Trophoblast cell (in vitro differentiated cells and primary cell): Measurements from ENCODE around the gene RPL38.

Experiments used
- DNase-seq, 2 donors: peaks; one replicate each; pipeline ENCODE4 v3.0.0-alpha.2; 2016
- H2AFZ ChIP-seq: 2 replicates; pipeline ENCODE4 v1.6.1; 2013; ENCODE audit warnings: low read length, moderate library complexity, mild to moderate bottlenecking; ENCODE audit not compliant: insufficient read depth, poor library complexity
- H2AK5ac ChIP-seq: 2 replicates; pipeline ENCODE4 v1.6.1; 2013; ENCODE audit warnings: mild to moderate bottlenecking, low read length
- H2BK120ac ChIP-seq: 2 replicates; pipeline ENCODE4 v1.6.1; 2013; ENCODE audit warnings: low read length, mild to moderate bottlenecking, moderate library complexity; ENCODE audit not compliant: insufficient read depth, poor library complexity
- H2BK12ac ChIP-seq: 2 replicates; pipeline ENCODE4 v1.6.1; 2013; ENCODE audit warnings: mild to moderate bottlenecking, low read length, moderate library complexity
- H2BK5ac ChIP-seq: 2 replicates; pipeline ENCODE4 v1.6.1; 2013; ENCODE audit warnings: low read length, low read depth, moderate library complexity, mild to moderate bottlenecking; ENCODE audit not compliant: poor library complexity
- H3K14ac ChIP-seq: 2 replicates; pipeline ENCODE4 v1.6.1; 2013; ENCODE audit warnings: mild to moderate bottlenecking, low read length
- H3K18ac ChIP-seq: 2 replicates; pipeline ENCODE4 v1.6.1; 2013; ENCODE audit warnings: mild to moderate bottlenecking, low read length
- H3K23ac ChIP-seq: 2 replicates; pipeline ENCODE4 v1.6.1; 2013; ENCODE audit warnings: low read length
- H3K27ac ChIP-seq: 2 replicates; pipeline ENCODE4 v1.5.1; 2013; ENCODE audit warnings: low read depth, mild to moderate bottlenecking, inconsistent platforms, low read length, moderate library complexity
- H3K27me3 ChIP-seq: 2 replicates; pipeline ENCODE4 v1.6.1; 2013; ENCODE audit warnings: inconsistent platforms, mild to moderate bottlenecking, low read length, moderate library complexity; ENCODE audit not compliant: insufficient read depth
- H3K36me3 ChIP-seq, 2 experiments: 1 replicate in 1 of 2; 2 replicates in 1 of 2; pipeline ENCODE4 v1.6.1; 2013; ENCODE audit warnings: low read length in 2 of 2, mild to moderate bottlenecking in 2 of 2, moderate library complexity in 1 of 2; ENCODE audit not compliant: insufficient read depth in 2 of 2, control insufficient read depth in 1 of 2
- H3K4ac ChIP-seq: 2 replicates; pipeline ENCODE4 v1.6.1; 2013; ENCODE audit warnings: low read depth, mild to moderate bottlenecking, low read length, moderate library complexity
- H3K4me1 ChIP-seq, 2 experiments: 1 replicate in 1 of 2; 2 replicates in 1 of 2; pipeline ENCODE4 v1.6.1; 2013; ENCODE audit warnings: low read length in 2 of 2, mild to moderate bottlenecking in 2 of 2, moderate library complexity in 1 of 2; ENCODE audit not compliant: insufficient read depth in 2 of 2, control insufficient read depth in 1 of 2
- H3K4me2 ChIP-seq: 2 replicates; pipeline ENCODE4 v1.6.1; 2013; ENCODE audit warnings: inconsistent platforms, mild to moderate bottlenecking, low read length, moderate library complexity
- H3K4me3 ChIP-seq: 2 replicates; pipeline ENCODE4 v1.5.1; 2013; ENCODE audit warnings: mild to moderate bottlenecking, low read depth, low read length, inconsistent platforms
- H3K79me1 ChIP-seq: one replicate; pipeline ENCODE4 v1.6.1; 2013; ENCODE audit warnings: low read length
- H3K79me2 ChIP-seq: 2 replicates; pipeline ENCODE4 v1.6.1; 2013; ENCODE audit warnings: low read length, mild to moderate bottlenecking; ENCODE audit not compliant: control insufficient read depth, insufficient read depth, poor library complexity
- H3K9ac ChIP-seq: 2 replicates; pipeline ENCODE4 v1.6.1; 2013; ENCODE audit warnings: mild to moderate bottlenecking, low read length
- H3K9me3 ChIP-seq: 2 replicates; pipeline ENCODE4 v1.6.1; 2013; ENCODE audit warnings: low read depth, mild to moderate bottlenecking, control low read depth, inconsistent platforms, low read length; ENCODE audit not compliant: insufficient read depth
- H4K12ac ChIP-seq: 2 replicates; pipeline ENCODE4 v1.6.1; 2013; ENCODE audit warnings: low read depth, mild to moderate bottlenecking, low read length, moderate library complexity
- H4K8ac ChIP-seq: 2 replicates; pipeline ENCODE4 v1.6.1; 2013; ENCODE audit warnings: low read depth, mild to moderate bottlenecking, low read length, moderate library complexity
- H4K91ac ChIP-seq: one replicate; pipeline ENCODE4 v1.6.1; 2013; ENCODE audit warnings: low read depth, mild to moderate bottlenecking, low read length, moderate library complexity
- WGBS: extraction: QIAGEN DNeasy Blood & Tissue Kit; methylation state at CpG from one replicate; pipeline ENCODE4 v1.1.7; 2013; ENCODE audit warnings: missing lambda C conversion rate; ENCODE audit not compliant: insufficient read length, insufficient coverage; ENCODE audit errors: extremely low coverage; 5-methylcytosine and 5-hydroxymethylcytosine counted together

RPL38 gene

DNA sequence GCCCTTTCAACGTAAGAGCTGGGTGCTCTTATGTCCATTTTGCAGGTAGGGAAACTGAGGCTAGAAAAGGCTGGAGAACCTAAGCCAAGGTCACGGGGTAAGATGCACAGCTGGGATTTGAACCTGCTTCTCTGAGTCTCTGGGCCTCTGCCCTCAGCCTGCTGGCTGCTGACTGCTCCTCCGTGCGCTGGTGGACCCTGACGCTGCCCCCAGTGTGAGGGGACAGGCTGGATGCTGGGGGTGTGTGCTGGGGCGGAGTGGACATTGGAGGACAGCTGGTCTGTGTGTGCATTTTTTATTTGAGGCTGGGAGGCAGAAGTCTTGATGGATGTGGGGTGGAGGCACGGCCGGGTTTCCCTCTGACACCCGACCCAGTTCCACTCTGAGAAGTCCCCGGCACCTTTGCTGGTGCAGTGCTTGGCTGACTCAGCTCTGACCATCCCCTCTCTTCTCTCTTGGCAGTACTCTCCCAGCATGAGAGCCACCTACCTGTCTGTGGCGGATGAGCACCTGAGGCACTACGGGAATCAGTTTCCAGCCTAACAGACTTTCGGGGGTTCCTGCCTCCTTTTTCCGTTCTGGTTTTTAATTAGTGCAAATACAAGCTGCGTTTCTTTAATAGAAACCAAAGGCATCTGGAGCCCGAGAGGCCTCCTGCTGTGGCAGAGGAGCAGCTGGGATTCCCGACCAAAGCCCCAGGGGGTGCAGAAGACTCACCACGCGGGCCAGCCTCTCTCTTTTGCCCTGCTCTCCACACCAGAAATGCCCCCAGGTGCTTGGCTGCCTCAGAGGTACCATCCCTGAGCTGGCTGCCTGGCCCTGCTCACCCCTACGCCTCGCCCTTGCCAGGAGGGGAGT lies 56.4 kb downstream of the RPL38 start:
- Histone ChIP-seq H2AK5ac (no peak overlapping the region), H2AFZ (no peak overlapping the region), H3K23ac (no peak overlapping the region), H3K27ac (no peak overlapping the region), H3K9me3 (no peaks in the 10 kb centered on the region), H3K4me1 (no peaks in the 10 kb centered on the region), H3K36me3 (no peaks in the 10 kb centered on the region), H4K8ac (no peak overlapping the region), H2BK5ac (no peak overlapping the region), H2BK120ac (no peak overlapping the region), H3K9ac (no peak overlapping the region), H2BK12ac (no peak overlapping the region), H3K79me1 (no peaks in the 10 kb centered on the region), H3K4ac (no peak overlapping the region), H4K91ac (no peak overlapping the region), H4K12ac (no peak overlapping the region), H3K4me3 (no peak overlapping the region), H3K4me2 (no peak overlapping the region), H3K79me2 (no peaks in the 10 kb centered on the region), H3K27me3 (no peaks in the 10 kb centered on the region), H3K18ac (no peak overlapping the region), H3K14ac (no peak overlapping the region)
- DNase-seq = no peak
- no CpG with 5 or more reads among the region's 21 CpGs for WGBS
